Epithelial cell of prostate (primary cell): ENCODE measurements around the gene QPCTL.
A peak's percentile ranks its signal among the peaks of the same experiment; 100 is the strongest.

Experiments used
- DNase-seq: peaks from one replicate; pipeline ENCODE4 v3.0.0-alpha.2; 2011; ENCODE audit warnings: low read depth, low spot score
- H3K27ac ChIP-seq: fragments of 450-650 bp; 2 replicates; pipeline ENCODE4 v1.5.1; 2017; ENCODE audit warnings: mild to moderate bottlenecking

The QPCTL gene

DNA sequence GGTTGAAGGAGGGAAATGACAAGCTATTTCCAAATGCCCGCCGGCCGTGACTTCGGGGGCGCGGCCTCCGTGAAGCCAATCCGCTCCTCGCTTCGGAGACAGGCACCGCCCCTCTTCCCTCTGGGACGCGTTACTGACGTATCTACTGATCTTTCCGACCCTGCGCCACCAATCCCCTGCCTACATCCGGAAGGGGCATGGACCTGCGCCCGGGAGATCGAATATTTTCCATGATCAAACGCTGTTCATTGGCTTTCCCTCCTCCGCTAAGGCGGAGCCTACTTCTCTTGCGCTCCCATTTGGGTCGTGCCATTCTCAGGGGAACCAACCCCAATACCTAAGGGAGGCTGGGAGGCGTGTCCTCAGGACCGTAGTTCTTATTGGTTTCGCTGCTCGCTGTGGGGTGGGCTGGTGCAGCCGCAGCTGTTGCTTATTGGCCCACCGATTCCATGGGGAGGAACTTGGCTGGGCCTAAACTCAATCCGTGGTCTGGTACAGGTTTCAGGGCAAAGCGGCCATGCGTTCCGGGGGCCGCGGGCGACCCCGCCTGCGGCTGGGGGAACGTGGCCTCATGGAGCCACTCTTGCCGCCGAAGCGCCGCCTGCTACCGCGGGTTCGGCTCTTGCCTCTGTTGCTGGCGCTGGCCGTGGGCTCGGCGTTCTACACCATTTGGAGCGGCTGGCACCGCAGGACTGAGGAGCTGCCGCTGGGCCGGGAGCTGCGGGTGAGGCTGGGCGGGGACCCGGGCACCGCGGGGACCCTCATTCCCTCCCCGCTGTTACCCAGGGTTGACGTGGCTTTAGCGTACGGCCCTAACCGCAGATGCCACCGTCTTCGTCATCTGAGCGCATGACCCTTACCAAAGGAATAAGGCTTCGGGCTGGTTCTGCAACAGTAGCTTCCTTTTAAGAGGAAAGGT lies at the start of gene QPCTL:
QPCTL (plus strand) TSS at position 480 of the 919 bp plus-strand sequence; CDS start at position 518, 38 bp downstream.
- DNase-seq = peak; percentile 99
- H3K27ac ChIP-seq = peak within 1 kb of the TSS; percentile 86

DNA sequence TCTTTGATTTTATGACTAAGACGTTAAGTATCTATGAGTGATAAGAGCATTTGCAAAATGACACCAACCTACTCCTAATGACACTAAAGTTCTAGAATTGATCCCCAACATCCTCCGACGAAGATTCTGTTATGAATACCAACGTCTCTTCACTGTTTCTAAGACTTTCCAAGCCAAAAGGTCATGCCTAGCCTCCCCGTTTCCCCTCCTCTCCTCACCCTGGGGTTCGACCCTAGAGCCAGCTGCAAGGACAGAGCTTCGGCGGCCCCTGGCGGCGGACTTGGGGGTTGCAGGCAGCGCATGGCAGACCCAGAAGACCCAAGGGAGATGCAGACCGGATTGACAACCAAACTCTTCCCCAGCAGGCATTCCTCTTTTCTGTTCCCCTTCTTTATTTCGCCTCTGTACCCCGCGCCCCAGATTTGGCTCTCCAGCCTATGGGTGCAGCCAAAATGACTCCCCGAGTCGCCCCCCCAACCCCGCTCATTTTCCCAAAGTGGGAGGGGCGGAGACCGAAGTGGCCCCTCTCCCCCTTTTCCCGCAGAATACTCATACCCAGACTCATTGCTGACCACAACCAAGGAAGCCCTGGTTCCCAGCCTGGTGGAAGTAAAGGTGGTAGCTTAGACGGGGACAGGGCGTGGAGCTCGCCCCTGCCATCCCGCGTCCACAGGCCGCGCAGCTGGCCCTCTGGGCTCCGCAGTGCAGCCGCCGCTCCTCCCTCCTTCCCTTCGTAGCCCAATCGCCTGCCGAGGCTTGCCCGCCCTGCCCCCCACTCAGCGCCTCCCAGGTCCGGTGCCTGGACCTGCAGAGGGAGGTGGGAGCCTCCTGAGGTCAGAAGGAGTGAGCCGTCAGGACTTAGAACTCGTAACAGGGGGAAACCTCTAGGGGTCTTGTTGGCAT lies 49.2 kb upstream of the QPCTL start:
- H3K27ac ChIP-seq = peak overlapping the region; percentile 81
- DNase-seq = no peak

DNA sequence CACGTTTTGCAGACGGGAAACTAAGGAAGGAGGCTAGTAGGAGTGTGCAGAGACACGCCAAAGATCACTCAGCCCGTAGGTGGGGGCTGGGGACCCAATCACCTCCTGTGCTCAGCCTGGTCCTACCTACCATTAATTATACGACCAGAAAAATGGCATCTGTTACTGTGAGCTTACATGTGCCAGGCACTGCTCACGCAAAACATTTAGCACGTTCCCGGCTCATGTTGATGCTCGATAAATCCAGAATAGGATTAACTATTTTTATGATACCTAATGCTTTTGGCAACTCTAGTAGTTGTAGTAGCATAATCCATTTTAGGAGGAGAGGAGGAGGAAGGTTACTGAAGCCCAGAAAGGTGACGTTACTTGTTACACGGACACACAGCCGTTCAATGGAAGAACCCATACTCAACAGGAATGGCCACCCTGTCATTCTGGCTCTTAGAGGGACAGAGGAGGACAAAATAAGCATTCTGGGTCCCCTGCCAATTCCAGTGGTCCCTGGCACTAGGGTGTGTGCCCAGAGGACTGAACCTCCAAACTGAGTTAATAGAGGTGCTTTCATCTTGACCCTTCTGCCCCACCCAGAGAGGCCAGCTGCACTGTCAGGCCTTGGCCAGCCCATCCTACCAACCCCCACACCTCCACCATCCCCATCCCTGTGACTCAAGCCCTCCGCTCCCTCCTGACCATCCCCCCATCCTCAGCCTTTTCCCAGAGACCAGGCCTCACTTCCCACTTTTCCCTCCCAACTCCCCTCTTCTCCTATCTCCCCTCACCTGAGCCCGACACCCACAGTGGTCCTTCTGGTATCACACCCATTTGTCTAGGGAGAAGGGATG lies 48.3 kb upstream of the QPCTL start:
- no peak for DNase-seq
- no peak overlapping the region for H3K27ac ChIP-seq

DNA sequence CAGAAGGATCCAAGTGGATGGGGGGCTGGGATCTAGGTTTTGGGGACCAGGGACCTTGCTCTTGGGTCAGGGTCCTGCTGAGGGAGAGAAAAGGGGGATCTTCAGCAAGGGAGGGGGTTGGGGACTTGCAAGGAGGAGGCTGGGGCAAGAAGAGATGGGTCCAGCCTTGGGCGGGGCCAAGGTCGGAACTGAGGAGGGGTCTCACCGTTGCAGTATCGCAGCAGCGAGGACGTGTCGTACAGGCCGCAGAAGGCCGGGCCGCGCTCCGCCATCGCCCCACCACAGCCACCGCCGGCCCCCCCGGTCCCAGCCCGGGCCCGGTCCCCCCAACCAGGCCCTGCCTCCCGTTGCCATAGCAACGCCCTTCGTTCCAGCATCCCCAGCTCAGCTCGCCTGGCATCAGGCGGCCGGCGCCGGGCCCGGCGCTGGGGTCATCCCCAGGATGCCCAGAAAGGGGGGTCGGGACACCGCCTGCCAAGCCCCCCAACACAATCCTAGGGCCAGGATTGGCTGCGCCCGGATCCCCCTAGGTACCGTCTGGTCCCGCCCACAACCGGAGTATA lies 47.3 kb upstream of the QPCTL start:
- no peak for DNase-seq
- no peak overlapping the region for H3K27ac ChIP-seq

DNA sequence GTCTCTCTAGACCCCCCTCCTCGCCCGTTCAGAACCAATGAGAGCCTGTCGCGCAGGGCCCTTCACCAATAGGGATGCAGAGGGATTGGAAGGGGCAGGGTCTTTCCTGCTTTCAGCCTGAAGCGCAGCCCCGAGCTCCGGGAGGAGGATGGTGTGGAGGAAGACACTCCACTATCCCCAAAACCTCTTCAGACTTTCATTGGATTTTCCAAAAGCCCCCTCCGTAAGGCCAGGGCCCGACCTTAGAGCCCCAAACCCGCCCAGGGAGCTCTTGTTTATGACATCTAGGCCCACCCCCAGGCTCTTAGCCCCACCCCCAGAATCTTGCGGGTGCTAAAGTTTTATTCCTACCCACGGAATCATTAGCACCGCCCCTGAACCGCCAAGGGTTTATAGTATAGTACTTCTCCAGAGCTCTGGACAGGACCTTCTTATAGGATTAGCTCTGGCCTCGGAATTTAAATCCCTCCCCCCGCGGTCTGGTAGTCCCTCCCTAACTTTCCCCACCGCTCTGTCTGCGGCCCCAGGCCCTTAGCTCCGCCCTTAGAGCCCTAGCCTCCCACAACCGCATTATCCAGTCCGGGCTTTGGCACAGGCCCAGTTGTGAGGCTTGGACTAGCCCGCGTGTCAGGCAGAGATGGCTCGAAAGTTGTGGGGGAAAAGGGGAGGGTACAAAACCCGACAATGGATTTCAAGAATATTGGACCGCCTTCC lies 46.7 kb upstream of the QPCTL start:
- H3K27ac ChIP-seq = no peak overlapping the region
- DNase-seq = no peak

DNA sequence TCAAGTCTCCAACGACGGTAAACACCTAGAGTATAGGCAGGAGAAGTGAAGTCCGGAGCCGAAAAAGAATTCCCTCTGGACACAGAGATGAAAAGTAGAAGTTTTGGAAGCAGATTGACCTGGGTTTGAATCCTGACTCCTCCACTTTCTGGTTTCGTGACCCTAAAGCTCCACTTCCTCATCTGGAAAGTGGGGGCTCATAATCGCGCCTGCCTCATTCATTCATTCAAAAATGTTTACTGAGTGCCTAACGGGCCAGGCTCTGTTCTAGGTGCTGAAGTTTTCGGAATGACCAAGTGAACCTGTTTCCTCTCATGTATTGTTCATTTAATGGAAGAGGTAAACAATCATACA lies 46.1 kb upstream of the QPCTL start:
- DNase-seq = no peak
- no peak overlapping the region for H3K27ac ChIP-seq

DNA sequence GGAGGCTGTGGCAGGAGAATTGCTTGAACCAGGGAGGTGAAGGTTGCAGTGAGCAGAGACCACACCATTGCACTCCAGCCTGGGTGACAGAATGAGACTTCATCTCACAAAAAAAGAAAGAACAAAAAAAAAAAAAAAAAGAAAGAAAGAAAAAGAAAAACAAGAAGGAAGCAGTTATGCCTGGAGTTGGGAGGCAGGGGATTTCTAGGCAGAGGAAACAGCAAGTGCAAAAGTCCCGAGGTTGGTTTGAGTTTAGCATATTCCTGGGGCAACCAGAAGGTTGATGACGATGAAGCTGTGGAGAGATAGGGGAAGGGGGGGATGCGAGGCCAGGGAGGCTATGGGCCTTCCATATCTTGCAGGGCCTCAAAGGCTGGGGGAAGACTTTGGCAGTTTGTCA lies 41.7 kb upstream of the QPCTL start:
- no peak for DNase-seq

DNA sequence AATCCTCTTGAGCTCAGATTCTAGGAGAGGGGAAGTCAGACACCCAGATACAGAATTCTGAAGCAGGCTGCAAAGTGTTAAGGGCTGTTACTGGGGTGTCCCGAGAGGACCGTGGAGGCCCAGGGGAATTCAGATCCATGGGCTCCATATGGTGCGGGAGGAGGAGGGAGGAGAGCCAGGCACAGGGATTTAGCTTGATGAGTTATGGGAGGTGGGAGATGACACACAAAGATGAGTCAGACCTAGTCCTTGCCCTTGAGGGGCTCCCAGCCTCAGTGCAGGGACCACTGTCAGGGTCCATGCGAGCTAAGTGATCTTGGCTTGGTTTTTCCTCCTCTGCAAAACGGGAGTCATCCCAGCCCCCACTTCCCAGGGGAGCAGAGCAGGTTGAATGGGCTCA lies 38.8 kb upstream of the QPCTL start:
- DNase-seq = no peak
- no peak overlapping the region for H3K27ac ChIP-seq

More for the DNA sequence above, 41.7 kb upstream of the QPCTL start:
- no peak overlapping the region for H3K27ac ChIP-seq

DNA sequence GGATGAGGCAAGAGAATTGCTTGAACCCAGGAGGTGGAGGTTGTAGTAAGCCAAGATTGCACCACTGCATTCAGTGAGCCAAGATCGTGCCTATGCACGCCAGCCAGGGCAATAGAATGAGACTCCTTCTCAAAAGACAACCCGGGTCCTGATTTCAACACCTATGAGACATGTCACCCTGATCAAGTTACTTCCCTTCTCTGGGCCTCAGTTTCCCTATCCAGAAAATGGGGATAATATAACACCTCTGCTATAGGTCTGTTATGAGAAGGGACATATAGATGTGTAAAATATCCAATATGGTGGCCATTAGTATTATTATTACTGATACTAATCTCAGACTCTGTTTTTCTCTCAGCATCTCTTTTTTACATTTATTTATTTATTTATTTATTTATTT lies 37.4 kb upstream of the QPCTL start:
- no peak for DNase-seq

DNA sequence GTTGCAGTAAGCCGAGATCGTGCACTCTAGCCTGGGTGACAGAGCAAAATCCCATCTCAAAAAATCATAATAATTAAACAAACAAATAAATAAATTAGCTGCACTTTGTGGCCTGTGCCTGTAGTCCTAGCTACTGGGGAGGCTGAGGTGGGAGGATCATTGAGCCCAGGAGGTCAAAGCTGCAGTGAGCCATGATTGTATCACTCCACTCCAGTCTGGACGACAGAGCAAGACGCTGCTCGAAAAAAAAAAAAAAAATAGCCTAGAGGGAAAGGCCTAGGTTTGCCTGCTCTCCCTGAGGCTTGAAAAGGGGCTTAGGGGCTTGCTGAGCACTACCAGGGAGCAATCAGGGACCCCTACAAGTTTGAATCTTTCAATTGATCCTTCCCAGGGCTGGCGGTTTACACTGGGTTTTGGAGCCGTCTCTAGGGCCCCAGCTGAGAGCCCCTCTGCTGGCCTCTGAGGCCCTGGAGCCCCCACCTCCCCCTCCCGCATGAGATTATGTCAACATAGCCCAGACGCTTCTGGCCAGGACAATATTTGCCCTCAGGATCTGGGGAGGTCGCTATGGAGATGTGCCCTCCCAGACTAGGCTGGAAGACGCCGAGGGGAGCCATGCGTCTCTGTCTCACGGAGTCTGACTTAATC lies 34.8 kb upstream of the QPCTL start:
- DNase-seq = no peak
- H3K27ac ChIP-seq = no peak overlapping the region

More for the DNA sequence above, 37.4 kb upstream of the QPCTL start:
- H3K27ac ChIP-seq = no peak overlapping the region

DNA sequence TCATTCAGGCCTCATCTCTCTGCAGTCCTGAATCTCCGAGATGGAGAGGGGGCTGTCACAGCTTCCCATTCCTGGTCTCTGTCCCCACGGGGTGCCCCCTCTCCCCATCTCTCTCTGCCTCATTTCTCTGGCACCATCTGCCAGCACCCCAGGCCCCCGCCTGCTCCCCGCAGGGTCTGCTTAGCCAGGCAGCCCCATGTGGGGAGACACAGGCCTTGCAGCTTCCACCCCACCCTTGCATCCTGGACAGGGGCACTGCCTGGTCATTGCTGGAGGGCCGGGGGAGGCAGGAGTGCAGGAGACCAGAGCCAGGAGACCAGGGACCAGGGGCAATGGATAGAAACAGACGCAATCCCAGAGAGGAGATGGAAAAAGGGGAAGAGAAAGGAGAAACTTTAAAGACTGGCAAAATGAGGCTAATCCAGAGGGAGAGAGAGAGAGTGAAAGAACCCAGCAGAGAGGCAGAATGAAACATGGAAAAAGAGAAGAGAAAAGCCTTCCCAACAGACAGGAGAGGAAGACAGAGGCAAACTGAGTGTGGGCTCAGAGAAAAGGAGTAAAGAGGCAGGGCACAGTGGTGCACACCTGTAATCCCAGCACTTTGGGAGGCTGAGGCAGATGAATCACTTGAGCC lies 33.3 kb upstream of the QPCTL start:
- H3K27ac ChIP-seq = no peak overlapping the region
- DNase-seq = no peak

DNA sequence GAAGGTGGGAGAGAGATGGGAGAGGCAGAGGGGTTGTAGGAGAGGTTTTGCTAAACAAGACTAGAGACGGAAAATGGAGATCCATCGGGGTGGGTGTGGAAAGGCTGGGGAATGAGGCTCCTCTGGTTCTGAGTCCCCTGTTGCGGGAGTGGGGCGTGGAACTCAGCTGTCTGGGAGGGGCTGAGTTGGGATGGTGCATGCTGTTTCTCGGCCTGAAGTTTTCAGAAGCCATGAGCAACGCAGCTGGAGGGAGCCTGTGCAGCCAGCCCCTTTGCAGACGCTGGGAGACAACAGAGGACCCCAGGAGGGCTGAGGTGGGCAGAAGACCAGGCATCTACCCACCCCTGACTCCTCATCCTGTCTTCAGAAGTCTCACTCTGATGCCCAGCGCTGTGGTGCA lies 31.8 kb upstream of the QPCTL start:
- DNase-seq = no peak
- H3K27ac ChIP-seq = no peak overlapping the region

DNA sequence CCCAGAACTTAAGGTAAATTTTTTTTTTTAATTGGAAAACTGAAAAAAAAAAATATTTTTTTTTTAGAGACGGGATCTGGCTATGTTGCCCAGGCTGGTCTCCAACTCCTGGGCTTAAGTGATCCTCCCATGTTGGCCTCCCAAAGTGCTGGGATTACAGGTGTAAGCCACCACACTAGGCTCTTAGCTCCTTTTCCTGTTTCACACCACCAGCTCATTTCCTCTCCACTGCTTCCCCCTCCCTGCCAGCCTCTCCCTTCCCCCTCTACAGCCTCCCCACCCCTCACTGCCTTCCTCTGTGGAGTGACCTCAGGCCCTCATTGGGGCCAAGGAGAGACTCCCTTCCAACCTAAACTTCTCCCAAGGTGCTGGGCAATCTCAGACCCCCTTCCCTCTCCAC lies 28.7 kb upstream of the QPCTL start:
- no peak for DNase-seq
- no peak overlapping the region for H3K27ac ChIP-seq

DNA sequence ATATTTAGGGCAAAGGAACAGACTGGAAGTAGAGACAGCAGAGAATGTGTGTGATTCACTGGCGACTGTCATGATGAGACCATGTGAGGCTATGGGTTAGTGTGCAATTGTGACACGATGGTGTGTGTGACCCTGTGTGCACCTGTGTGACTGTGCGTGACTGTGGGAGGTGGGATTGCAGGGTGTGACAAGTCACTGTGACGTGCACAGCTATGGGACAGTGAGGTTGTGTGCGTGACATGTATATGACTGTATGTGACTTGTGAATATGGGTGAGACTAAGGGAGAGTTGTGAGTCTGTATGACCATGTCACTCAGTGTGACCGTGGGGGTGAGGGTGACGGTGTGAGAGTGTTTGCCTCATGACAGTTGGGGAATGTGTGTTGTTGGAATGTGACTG lies 27.9 kb upstream of the QPCTL start:
- no peak overlapping the region for H3K27ac ChIP-seq
- DNase-seq = no peak

DNA sequence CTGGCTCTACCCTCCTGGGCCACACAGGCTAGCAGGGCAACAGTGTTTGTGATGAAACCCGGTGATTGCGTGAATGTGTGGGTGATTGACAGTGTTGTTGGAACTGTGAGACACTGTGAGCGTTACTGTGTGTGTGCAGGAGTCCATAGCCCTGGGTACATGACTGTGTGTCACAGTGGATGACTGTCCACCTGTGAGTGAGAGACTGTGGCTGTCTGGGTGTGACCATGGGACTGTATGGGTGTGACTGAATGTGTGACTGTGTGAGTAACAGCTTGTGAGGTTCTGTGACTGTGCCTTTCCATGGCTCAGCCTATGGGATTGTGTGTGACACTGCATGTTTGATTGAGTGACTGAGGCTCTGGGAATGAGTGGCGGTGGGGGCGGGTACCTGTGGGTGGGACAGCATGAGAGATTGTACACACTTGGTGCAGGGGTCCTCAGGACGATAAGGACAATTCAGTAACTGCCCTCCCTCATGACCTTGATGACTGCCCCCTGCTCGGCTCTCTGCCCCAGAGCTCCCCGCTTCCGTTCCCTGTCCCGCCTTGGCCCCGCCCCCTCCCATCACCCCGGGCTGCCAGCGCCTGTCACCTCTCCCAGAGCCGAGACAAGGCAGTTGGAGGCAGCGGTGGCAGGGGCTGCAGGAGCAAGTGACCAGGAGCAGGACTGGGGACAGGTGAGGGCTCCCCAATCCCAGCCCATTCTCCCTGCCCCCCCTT lies 24.7 kb upstream of the QPCTL start, which contains the start of gene GIPR:
GIPR (plus strand) TSS at position 602 of the 722 bp plus-strand sequence. CDS start 1,300 bp downstream, outside the sequence.
- peak; percentile 92 for DNase-seq
- peak within 1 kb of the TSS; percentile 48 for H3K27ac ChIP-seq

DNA sequence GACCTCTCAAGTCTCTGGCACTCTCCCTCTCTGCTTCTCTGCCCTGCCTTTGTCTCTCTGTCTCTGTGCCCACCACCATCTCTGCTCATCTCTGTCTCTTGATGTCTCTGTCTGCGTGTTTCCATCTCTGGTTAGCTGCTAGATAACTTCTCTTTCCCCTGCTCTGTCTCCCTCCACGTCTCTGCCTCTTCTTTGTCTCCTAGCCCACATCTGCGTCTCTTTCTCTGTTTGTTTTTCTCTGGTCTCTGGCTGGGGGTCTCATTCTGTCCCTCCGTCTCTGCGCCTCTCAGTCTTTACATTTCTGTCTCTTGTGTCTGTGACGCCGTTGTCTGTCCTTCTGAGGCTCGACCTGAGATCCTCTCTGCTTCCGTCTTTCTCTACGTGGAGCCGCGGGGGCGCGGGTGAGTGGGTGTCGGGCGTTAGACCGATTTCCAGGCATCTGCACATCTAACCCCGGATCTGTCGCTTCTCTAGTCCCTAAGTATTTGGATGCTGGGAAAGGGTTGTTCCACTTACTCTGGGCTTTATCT lies 24.1 kb upstream of the QPCTL start:
- H3K27ac ChIP-seq = peak overlapping the region; percentile 48
- DNase-seq = no peak

DNA sequence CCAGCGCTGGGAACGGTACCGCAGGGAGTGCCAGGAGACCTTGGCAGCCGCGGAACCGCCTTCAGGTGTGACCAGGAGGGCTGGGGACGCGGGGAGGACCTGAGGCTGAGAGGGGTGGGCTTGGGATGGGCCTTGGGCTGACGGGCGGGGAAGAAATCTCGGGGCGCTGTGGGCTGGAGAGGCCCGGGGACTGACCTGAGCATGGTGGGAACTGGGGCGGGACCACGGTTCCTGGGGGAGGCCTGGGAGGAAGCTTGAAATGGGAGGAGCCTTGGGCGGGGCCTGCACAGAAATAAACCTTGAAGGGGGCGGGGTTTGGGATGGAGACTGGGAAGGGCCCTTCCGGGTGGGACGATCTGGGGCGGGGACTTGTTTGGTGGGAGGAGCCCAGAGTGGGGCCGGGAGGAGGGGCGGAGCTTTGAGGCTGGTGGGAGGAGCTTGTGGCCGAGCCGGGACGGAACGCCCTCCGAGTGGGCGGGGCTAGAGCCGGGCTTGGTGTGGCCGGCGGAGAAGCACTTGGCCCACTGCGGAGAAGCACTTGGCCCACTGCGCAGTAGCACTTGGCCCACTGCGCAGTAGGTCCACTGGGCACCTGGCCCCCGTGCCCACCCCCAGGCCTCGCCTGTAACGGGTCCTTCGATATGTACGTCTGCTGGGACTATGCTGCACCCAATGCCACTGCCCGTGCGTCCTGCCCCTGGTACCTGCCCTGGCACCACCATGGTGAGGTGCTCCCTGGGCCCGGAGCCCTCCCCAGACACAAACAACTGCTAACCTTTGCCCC lies 21.6 kb upstream of the QPCTL start:
- H3K27ac ChIP-seq = no peak overlapping the region
- DNase-seq = no peak
